Suppressor macrophage (primary cell): Measurements from ENCODE around the gene EDN3.
A peak's percentile ranks its signal among the peaks of the same experiment; 100 is the strongest.

Source experiments
- DNase-seq, 4 experiments: peaks; one replicate each; pipeline ENCODE4 v3.0.0-alpha.2; 2020 to 2022

EDN3 gene

DNA sequence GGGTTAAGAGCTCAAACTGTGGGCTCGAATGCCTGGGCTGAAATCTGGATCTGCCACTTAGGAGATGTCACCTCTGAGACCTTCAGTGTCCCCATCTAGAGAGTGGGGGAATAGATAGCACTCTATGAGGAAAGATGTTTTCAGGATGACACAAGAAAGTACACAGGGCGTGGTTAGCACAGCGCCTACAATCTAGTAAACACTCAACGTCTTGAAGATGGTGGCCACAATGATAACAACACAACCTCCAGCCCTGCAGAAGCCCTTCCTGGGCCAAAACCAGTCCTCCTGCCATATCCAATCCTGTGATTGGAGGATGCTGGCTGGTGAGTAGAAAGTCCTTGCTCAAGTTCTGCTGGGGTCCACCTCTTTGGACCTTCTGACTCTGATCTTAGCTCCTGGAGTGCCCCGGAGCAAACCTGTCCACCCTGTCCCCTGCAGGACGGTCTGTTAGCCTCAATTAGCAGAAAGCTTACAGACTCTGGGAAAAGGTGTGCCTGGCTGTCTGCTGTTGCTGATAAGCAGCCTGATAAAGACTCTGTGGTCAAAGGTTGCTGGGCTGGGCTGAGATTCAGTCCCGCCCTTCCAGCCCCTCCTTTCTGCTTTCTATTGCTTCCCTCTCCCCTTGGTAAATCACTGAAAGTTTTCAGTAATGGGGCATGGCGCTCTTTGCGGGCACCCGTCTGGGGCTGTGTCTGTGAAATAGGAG lies 8.2 kb downstream of the EDN3 start:
- DNase-seq, result no peak

DNA sequence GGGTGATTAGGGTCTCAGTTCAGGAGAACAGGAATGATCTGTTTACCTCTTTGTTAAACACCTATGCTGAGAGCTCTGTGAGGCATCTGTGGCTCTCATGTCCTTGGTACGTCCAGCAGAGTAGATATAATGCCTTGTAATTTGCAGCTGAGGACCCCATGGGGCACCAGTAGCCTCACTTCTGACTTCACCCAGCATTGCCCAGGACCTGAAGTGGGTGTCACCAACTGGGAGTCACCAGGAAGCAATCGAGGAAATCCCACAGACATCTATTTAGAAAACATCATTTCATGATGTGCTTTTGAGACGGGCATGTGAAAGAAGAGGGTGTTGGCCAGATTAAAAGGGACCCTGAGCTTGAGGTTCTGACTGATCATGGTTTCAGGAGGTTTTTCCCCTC lies 8.8 kb downstream of the EDN3 start:
- DNase-seq, result no peak

DNA sequence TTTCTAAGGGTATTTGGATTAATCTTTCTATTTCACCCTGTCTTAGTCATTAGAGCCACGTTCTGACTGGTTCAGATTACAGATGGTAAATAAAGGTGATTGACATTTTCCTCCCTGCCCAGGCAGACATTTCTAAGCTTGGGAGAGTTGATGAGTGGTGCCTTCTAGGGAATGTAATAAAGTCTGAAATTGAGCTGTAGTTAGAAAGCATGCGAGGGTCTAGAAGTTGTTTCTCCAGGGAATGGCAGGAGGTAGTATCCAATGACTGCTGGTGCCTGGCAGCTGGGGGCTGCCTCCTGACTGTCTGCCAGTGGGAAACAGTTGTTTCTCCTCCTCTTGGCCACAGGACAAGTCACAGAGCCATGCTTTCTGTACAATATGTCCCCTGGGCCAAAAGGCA lies 14.6 kb downstream of the EDN3 start:
- DNase-seq, result no peak

DNA sequence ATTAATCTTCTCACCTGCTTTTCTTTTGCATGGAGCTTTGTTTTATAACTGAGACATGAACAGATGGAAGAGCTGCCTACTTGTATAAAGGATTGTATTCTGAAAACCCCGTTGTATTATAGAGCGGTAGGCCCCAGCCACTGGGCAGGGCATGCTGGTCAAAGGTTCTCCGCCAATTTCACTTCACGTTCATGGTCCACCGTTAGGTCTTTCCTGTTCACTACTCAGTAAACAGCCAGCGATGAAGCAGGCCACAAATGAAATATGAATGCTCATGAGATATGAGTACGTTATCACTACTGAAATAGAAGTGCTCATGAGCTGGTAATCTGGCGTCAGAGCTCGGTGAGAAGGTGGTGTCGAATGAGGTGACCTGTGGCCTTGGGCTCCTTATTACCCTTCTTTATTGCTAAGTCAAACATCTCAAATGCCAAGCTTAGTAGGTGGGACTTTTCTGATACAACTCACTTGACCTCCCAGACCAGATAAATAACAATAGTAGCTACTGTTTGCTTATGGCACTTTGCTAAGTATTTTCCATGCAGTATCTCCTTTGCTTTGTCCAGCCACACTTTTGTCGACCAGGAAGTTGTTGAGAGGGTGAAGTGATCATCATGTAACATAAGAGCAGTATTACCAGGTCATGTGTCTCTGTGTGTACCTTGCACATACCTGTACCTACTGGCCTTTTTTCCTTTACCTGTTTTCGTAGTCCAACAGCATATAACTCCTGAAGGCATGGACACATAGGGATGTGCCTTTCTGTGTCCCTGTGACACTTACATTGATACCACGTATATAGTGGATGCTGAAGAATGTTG lies 16.7 kb downstream of the EDN3 start:
- DNase-seq, result no peak

DNA sequence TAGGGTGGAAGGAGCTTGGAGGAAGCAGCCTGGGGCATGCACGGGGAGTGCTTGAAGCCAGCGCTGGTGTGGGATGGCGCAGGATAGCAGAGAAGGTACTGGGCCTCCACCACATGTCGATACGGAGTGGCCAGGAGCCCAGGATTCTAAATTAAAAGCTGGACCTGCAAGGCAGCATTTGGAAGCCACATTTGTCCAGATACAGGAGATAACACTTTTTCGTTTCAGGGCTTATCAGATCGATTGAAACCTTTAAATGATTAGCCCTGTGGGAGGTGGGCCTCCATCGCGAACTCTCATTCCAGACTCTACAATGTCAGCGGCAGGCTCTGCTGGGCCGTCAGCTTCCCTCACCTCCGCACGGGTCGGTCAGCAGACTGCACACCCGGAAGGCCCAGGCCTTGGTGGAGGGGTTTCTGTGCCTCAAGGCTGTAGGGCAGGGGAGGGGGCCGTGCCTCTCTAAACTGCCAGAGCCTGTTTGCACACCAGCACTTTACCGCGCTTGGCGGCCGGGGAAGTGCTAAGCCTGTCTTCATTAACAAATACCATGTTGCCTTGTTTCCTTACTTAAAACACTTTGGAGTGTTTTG lies 17.9 kb downstream of the EDN3 start:
- DNase-seq, result no peak

DNA sequence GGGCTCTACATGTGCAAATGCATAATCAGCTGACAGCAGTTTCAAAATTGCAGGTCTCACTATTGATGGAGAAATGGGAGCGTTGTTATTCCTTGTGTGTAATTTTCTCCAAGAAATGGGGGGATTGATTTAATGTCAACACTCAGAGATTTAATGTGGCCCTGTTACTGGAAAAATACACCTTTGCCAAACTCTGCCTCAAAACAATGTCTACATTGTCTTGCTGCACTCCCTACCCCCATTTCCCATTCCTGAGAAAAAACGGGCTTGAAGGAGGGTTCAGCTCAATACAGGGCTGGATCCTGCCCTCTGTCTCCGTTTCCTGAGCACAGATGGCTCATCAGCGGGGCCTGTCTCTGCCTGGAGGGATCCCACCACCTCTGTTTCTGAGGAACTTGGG lies 18.4 kb downstream of the EDN3 start:
- no peak for DNase-seq

DNA sequence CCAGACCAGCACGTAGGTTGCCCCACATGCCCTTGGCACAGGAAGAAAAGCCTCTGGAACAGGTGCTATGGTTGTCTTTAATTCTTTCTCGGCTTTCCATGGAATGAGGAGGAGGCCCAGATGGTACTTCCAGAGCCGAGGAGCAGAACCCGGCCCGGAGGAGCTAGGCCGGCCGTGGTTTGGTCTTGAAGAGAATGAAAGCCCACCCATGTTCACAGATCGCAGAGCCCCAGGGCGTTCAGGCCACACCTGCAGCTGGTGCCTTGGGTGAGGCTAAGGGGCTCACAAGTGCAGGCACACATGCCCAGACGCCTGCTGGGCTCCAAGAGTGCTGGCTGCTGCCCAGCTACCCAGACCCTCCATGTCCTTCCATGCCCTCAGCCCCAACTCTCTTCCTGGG lies 20.0 kb downstream of the EDN3 start:
- DNase-seq, result no peak

DNA sequence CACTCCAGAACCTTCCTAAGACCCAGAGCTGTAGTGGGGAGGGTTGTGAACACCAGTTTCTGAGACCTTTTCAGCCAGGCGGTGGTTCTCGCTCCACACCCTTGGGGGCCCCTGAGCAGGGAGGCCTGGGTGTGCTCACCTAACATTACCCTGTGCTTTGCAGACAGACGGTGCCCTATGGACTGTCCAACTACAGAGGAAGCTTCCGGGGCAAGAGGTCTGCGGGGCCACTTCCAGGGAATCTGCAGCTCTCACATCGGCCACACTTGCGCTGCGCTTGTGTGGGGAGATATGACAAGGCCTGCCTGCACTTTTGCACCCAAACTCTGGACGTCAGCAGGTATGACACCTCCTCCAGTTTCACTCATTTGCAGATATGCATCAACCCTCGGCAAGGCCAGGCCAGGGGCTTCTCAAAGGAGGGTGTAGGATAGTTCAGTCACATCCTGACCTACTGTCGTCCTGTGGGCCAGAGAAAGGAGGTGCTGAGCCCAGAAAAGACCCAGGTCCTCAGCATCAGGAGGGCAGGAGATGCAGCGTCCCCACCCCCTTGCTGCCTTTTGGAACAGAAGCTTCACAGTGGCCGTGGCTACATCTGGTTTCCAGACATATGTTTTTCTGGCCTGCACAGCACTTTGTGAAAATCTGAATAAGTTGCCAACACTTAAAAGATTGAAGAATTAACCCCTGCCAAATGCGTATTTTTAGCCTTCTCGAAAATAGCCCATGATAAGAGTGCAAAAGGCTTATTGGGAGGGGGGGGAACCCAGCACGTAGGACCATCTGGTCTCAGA lies 20.6 kb downstream of the EDN3 start:
- DNase-seq, result no peak

DNA sequence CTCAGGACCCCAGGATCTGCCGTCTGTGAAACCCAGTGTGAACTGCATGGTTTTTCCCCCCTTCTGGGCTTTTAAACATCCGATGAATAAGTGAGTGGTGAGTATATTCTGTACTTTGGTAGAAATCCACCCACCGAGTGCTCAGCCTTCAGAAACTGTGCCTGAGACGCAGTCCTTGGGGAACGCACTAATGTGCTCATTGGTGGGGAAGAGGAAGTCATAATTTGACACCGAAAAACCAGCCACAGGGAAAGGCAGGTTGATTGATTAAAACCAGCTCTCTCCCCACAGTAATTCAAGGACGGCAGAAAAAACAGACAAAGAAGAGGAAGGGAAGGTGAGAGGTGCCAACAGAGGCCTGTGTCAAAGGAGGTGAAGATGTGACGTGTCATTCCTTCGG lies 21.7 kb downstream of the EDN3 start:
- DNase-seq, result no peak

DNA sequence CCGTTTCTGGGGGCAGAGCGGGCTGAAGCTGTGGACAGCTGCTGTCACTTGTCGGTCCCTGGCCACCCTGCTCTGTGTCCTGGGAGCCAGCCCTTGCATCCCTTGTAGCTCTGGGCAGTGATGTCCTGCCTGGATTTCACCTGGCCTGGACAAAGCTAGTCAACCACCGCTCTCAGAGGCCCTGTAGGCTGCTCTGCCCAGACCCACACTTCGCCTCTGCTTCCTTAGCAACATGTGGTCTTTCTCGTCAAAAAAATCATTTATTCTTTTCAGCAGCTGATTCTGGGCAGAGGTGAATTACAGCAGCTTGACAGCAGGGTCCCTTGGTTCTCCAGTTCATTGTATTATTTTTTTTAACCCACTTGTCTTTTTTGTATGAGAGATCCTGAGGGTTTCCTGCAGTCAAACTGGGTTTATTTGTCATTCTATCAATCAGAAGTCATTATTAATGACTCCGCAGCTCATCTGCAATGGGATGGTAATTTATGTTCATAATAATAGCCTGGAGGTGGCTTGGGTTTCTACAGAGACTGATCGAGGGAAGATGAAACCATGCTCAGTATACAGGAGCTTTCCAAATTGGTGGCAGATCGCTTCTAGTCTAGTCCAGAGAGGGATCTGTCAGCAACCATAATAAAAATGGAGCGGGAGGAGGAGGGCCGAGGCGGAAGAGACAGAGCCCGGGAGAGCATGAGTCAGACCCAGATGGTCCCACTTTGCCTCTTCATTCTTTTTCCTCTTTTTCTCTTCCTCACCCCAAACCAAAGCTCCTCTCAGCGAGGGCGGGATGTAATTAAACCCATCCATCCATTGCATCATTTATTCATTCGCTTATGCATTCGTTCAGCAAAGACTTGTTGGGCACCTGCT lies 22.4 kb downstream of the EDN3 start:
- DNase-seq, result peak in 3 of 4 experiments; percentile 8 to 35 (median 10)

DNA sequence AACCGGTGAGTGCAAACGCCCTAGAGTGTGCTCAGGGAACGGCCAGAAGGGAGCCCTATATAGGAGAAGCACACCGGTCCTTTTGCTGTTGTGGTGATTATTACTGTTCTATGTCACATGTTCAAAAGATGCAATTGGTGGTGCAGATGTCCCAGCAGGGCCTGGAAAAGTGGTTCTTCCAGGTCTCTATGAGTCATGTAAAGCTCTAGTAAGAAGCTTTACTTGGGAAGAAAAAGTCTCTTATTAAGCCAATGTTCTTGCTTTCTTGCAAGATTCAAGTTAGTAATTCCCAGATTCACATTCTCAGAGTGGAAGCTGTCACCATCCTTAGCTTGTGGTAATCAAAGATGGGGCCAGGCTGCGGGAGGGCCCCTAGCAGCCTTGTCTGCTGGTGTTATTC lies 23.3 kb downstream of the EDN3 start:
- DNase-seq, result no peak

DNA sequence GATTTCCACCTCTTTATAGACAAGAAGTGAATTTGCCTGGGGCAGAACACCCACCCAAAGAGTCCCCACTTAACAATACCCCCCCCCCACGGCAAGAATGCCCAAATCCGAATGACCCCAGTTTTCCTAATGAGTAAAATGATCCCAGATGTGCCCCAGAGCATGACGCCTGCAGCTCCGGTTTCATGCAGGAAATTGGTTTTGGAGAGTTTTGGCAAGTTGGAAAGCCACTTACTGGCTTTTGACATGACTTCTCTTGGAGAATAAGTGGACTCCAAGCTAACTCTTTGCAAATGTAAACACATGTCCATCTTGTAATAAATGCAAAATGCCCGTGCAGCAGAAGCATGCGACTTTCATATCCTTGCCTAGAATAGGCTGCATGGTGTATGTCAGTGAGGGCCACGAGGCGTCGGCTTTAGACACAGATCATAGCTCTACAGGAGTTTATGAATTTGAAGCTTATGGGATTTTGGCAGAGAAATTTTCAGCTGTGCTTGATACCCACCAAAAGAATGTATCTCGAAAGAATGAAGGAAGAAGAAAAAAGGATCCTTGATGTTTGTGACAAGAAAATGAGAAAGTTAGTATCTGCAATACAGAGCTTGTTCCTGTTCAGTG lies 24.2 kb downstream of the EDN3 start:
- DNase-seq, result no peak

DNA sequence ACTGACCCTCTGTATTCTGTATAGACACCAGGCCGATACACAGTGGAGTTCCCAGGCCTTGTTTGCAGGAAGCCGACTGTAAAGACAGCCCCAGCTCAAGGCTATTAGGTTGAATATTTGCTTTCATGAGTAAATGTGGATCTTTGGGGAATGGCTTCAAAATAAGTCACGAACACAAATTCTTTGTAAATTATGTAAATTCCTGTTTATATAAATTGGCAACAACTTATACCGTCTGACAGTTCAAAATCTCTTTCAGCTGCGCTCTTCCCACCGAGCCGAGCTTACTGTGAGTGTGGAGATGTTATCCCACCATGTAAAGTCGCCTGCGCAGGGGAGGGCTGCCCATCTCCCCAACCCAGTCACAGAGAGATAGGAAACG lies 24.7 kb downstream of the EDN3 start:
- DNase-seq, result no peak

DNA sequence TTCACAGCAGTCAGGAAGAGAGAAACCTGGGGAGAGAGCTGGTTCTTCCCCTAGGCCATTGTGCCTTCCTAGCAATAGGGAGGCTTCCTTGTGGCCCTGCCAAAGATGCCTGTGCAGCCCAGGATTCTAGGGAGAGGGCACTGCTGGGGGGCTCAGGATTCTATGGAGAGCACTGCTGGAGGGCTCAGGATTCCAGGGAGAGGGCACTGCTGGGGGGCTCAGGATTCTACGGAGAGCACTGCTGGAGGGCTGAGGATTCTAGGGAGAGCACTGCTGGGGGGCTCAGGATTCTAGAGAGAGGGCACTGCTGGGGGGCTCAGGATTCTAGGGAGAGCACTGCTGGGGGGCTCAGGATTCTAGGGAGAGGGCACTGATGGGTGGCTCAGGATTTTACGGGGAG lies 25.8 kb downstream of the EDN3 start:
- no peak for DNase-seq

DNA sequence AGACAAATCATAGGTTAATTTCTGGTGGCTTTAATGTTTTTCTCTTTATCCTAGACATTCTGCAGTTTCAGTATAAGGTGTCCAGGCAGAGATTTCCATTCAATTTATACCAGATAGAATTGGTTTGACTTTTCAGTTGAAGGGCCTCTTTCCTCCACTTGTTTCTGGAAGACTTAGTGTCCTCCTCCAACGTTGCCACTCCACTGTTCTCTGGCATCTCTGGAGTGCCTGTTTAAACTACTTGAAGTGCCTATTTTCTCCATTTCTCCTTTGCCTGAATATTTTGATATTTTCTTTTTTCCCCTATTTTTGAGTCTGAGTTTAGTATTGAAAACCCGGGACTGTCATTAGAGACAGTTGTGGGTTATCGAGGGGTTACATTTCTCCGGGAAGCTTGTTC lies 27.7 kb downstream of the EDN3 start:
- no peak for DNase-seq

DNA sequence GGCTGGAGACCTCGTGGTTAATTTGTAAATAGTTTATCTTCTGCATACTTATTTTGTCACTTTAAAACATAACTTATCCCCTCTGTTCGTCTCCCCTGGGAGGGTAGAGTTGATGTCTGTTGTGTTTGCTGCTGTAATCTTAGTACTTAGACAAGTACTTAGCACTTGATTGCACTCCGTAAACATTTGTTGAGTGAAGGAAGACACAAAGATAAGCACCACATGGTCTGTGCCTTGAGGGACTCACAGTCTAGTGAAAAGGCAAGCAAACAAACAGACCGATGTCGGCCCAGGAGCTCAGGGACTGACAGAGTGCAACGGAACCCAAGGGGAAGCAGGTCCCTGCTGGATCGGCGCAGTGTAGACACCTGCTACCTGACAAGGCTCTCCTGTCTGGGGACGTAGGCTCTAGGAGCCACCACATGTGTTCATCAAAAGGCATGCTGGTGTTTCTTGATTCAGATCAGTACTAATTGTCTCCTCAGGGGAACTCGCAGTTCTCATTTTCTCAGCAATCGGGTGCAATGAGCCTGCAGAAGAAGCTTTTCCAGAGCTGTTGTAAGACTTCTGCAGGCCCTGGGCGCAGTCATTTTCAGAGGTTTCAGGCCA lies 31.4 kb downstream of the EDN3 start:
- DNase-seq, result no peak

DNA sequence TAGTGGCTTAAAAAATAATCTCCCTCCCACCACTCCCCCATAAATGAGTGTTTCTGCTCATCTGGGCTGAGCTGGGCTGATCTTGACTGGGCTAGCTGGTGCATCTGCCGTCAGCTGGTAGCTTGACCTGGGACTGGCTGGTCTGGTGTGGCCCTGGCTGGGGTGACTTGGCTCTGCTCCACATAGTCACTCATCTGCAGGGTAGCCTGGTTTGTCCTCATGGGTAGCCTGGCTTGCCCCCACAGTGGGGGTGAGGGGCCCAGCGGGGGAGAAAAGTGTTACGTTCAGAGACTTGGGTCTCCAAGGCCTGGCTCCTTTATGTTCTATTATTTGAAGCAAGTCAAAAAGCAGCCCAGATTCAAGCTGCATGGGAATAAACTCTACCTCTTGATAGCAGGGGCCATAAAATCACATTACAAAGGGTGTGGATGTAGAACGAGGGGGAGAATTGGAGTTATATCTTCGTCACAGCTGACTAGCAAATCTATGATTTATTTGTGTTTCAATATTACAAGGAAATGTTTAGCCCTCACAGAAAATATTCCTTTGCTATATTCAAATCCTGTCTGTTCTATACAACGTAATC lies 32.9 kb downstream of the EDN3 start:
- DNase-seq, result no peak

DNA sequence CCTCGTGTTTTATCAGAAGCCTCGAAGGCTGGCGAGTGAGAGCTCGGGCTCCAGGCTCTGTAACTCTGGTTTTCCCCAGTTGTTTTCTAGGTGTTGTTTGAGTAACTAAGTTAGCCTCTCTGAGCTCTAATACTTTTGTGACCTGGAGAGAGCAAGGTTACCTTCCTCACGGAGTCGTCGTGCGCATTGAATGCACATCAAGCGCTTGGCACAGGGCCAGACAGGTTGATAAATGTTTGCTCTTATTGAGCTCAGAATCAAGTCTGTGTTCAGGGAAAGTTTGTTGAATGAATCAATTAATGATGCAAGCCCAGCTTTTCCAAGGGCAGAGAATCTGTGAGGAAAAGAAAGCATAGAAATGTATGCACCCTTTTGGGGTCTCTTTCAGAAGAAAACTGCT lies 33.5 kb downstream of the EDN3 start:
- no peak for DNase-seq

DNA sequence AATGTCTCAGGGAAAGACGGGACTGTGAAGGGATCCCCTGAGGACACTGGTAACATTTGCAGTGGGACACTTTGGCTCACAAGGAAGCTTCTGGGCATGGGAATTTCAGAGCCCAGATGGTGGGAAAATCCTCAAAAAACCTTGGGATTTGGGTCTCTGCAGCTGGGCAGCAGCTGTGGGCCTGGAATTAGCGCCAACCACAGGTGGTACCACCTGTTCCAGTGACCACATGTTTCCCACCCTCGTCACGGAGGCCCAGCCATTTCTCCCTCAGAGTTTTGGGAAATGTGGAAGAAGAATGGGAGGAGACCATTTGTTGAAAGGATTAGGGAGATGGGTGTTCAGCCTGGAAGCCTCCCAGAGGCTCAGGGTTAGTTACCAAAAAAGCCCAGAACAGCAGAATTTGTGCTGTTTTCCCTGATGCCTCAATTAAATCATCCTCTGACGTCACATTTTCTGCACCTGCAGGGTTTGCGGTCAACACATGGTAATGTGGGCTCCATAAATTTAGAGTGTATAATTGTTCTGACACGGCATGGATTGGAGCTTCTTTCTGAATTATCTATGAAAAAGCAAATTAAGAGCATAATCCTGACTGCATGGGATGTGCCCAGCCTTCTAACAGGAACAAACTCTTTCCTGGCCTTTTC lies 34.4 kb downstream of the EDN3 start:
- no peak for DNase-seq

DNA sequence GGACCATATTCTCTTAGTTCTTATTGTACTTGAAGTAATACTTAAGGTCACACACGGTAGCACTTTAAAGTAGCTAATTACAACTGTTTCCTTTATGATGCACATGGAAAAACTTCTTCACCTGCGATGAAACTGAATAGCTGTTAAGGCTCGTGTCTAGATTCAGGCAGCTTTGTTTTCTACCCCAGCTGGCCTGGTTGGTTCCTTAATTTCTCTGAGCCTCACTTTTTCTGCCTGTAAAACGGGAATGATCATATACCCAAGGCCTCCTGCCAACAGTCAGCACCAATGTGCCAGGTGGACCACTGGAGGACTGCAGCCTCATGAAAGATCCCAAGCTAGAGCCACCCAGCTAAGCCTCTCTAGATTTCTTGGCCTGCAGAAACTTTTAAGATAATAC lies 35.0 kb downstream of the EDN3 start:
- no peak for DNase-seq
